Caco-2 (cell line): Measurements from ENCODE around the gene MED25. TPM values are rescaled to one million over a fixed set of nuclear protein-coding genes. Genes with fewer than 3 reads are reported as not detected.

ENCODE experiments used
- BruUV-seq: library from RNA; stranded (reverse); fragments of 400-500 nt; replicated peaks from 2 replicates; lab custom pipeline; 2021; lab: Mats Ljungman, UMichigan
- CTCF ChIA-PET: fragments of 300-600 bp; sonication (Branson Sonifier 250); formaldehyde crosslinking; loops from one replicate; lab custom pipeline; 2022; ENCODE audit warnings: antibody characterized with exemption; lab: Charles Lee
- POLR2A ChIA-PET: fragments of 300-600 bp; sonication (Branson Sonifier 250); formaldehyde crosslinking; loops from one replicate; lab custom pipeline; 2022; ENCODE audit warnings: antibody characterized with exemption; lab: Charles Lee
- DNase-seq, 2 experiments: peaks; one replicate each; pipeline versions ENCODE4 v3.0.0 to v3.0.0-alpha.2; 2020 to 2022
- H3K27me3 ChIP-seq: replicated peaks from 2 replicates; pipeline ENCODE4 v1.6.0; 2011; ENCODE audit warnings: low read length; ENCODE audit not compliant: control insufficient read depth, insufficient read depth
- H3K36me3 ChIP-seq: 2 replicates; pipeline ENCODE4 v1.5.1; 2011; ENCODE audit warnings: low read length; ENCODE audit not compliant: control insufficient read depth, insufficient read depth
- H3K4me1 ChIP-seq: fragments of 250-450 bp; sonication (Bioruptor Pico); 2 replicates; pipeline ENCODE4 v1.5.1; 2020; ENCODE audit warnings: mild to moderate bottlenecking
- H3K4me3 ChIP-seq: 2 replicates; pipeline ENCODE4 v1.5.1; 2011; ENCODE audit warnings: low read depth, mild to moderate bottlenecking, control low read depth, low read length
- H3K9me3 ChIP-seq: fragments of 250-450 bp; sonication (Bioruptor Pico); 2 replicates; pipeline ENCODE4 v1.5.1; 2020; ENCODE audit warnings: mild to moderate bottlenecking, moderate library complexity
- H3K27ac Mint-ChIP-seq: one replicate; pipeline ENCODE4 v1.8.0; 2022; ENCODE audit warnings: mixed read lengths; ENCODE audit not compliant: unreplicated experiment
- H3K27me3 Mint-ChIP-seq: one replicate; pipeline ENCODE4 v1.8.0; 2022; ENCODE audit warnings: mixed read lengths; ENCODE audit not compliant: insufficient read depth, unreplicated experiment
- H3K36me3 Mint-ChIP-seq: one replicate; pipeline ENCODE4 v1.8.0; 2022; ENCODE audit warnings: mild to moderate bottlenecking, mixed read lengths; ENCODE audit not compliant: insufficient read depth, unreplicated experiment
- H3K4me1 Mint-ChIP-seq: one replicate; pipeline ENCODE4 v1.8.0; 2022; ENCODE audit warnings: low read depth, mixed read lengths; ENCODE audit not compliant: unreplicated experiment
- H3K4me3 Mint-ChIP-seq: one replicate; pipeline ENCODE4 v1.8.0; 2022; ENCODE audit warnings: mild to moderate bottlenecking, moderate library complexity, mixed read lengths; ENCODE audit not compliant: unreplicated experiment
- H3K9me3 Mint-ChIP-seq: one replicate; pipeline ENCODE4 v1.8.0; 2022; ENCODE audit warnings: mixed read lengths; ENCODE audit not compliant: unreplicated experiment
- intact Hi-C: fragments of 100-400 bp; cut with micrococcal nuclease; formaldehyde crosslinking; loops from one replicate; pipeline ENCODE4 v1.10.0; 2022; ENCODE audit not compliant: unreplicated experiment
- total RNA-seq: library from RNA; stranded (reverse); gene quantifications from 2 replicates; pipeline ENCODE4 v1.2.3, GENCODE V29; 2022
- TF ChIP-seq, protein P1 (sequence below), 2 experiments: fragments of 200-600 bp in 1 of 2; IDR thresholded peaks; 1 replicate in 1 of 2; 2 replicates in 1 of 2; pipeline versions ENCODE4 v1.5.1 to v1.8.0; 2011 to 2022; ENCODE audit warnings: antibody characterized with exemption in 1 of 2, control low read depth in 1 of 2, inconsistent platforms in 1 of 2, low read depth in 1 of 2, low read length in 1 of 2, mild to moderate bottlenecking in 1 of 2, moderate library complexity in 1 of 2; ENCODE audit not compliant: insufficient read depth in 1 of 2, severe bottlenecking in 1 of 2, unreplicated experiment in 1 of 2

The MED25 gene
- total RNA-seq, 1 experiment from 2014 or later = 102 TPM

DNA sequence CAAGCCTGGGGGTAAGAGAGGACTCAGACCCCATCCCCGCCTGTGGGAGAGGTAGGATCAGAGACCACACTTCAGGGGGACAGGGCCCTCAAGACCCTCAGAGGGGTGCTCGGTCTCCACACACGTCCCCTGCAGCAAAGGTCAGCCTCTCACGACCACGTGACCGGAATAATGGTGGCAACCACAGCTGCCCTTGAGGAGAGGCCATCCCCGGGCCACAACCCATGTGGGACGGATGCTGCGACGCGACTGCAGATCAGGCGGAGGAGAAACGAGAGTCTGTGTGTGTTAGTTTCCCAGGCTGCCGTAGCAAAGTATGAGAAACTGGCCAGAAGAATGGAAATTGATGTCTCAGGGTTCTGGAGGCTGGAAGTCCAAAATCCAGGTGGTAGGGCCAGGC is 8.9 kb downstream of the MED25 start:
- Mint-ChIP-seq H3K36me3 (peaks cover 38% of the 10 kb centered on the region), H3K4me1 (no peaks in the 10 kb centered on the region), H3K9me3 (no peaks in the 10 kb centered on the region), H3K4me3 (no peak overlapping the region), H3K27ac (no peak overlapping the region), H3K27me3 (no peaks in the 10 kb centered on the region)
- Histone ChIP-seq H3K4me3 (no peak overlapping the region), H3K9me3 (no peaks in the 10 kb centered on the region), H3K27me3 (no peaks in the 10 kb centered on the region), H3K4me1 (no peaks in the 10 kb centered on the region), H3K36me3 (no peaks in the 10 kb centered on the region; the same call in none of the 2 replicates)
- BruUV-seq = no TSS peak
- DNase-seq = no peak
- intact Hi-C loops = no loop called here
- POLR2A ChIA-PET = no interaction called here
- CTCF ChIA-PET = no interaction called here
- TF ChIP-seq, protein P1, sequence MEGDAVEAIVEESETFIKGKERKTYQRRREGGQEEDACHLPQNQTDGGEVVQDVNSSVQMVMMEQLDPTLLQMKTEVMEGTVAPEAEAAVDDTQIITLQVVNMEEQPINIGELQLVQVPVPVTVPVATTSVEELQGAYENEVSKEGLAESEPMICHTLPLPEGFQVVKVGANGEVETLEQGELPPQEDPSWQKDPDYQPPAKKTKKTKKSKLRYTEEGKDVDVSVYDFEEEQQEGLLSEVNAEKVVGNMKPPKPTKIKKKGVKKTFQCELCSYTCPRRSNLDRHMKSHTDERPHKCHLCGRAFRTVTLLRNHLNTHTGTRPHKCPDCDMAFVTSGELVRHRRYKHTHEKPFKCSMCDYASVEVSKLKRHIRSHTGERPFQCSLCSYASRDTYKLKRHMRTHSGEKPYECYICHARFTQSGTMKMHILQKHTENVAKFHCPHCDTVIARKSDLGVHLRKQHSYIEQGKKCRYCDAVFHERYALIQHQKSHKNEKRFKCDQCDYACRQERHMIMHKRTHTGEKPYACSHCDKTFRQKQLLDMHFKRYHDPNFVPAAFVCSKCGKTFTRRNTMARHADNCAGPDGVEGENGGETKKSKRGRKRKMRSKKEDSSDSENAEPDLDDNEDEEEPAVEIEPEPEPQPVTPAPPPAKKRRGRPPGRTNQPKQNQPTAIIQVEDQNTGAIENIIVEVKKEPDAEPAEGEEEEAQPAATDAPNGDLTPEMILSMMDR (IDR thresholded peaks at IDR 0.05; ENCODE audit: insufficient read depth in 1 of 2, low read depth in 1 of 2, low read length in 1 of 2, severe bottlenecking in 1 of 2, unreplicated experiment in 1 of 2) = no peak

DNA sequence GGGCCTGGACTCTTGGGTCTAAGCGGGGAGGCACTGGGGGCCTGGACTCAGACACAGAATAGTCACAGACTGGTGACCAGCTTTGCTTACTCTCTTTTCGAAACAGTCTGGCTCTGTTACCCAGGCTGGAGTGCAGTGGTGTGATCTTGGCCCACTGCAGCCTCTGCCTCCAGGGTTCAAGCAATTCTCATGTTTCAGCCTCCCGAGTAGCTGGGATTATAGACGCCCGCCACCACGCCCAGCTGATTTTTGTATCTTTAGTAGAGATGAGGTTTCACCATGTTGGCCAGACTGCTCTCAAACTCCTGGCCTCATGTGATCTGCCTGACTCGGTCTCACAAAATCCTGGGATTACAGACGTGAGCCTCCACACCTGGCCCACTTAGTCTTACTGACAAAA is 11.1 kb downstream of the MED25 start:
- Mint-ChIP-seq H3K27ac (no peak overlapping the region), H3K4me3 (no peak overlapping the region), H3K4me1 (no peaks in the 10 kb centered on the region), H3K27me3 (no peaks in the 10 kb centered on the region), H3K36me3 (peaks cover 33% of the 10 kb centered on the region), H3K9me3 (no peaks in the 10 kb centered on the region)
- POLR2A ChIA-PET = no interaction called here
- Histone ChIP-seq H3K4me1 (no peaks in the 10 kb centered on the region), H3K27me3 (no peaks in the 10 kb centered on the region), H3K9me3 (no peaks in the 10 kb centered on the region), H3K36me3 (peaks cover 2% of the 10 kb centered on the region), H3K4me3 (no peak overlapping the region)
- intact Hi-C loops = no loop called here
- CTCF ChIA-PET = no interaction called here
- TF ChIP-seq, protein P1 (IDR thresholded peaks at IDR 0.05; ENCODE audit: insufficient read depth in 1 of 2, low read depth in 1 of 2, low read length in 1 of 2, severe bottlenecking in 1 of 2, unreplicated experiment in 1 of 2) = no peak
- BruUV-seq = no TSS peak
- DNase-seq = no peak

DNA sequence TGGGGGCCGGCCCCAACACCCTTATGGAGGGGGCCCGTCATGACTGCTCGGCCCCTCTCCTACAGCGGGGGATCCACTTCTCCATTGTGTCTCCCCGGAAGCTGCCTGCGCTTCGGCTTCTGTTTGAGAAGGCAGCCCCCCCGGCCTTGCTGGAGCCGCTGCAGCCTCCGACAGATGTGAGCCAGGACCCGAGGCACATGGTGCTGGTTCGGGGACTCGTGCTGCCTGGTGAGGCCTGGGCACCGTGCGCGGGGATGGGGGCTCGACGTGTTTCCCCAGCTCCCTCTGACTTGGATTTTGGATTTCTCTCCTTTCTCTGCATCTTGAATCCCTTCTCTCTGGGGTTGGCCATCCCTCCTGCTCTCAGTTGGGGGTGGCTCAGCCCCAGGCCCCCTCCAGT is 11.6 kb downstream of the MED25 start:
- DNase-seq = no peak
- H3K36me3 ChIP-seq = peaks cover 2% of the 10 kb centered on the region
- Mint-ChIP-seq H3K27me3 (no peaks in the 10 kb centered on the region), H3K36me3 (peaks cover 33% of the 10 kb centered on the region), H3K4me1 (no peaks in the 10 kb centered on the region), H3K27ac (no peak overlapping the region), H3K4me3 (no peak overlapping the region), H3K9me3 (no peaks in the 10 kb centered on the region)
- no peaks in the 10 kb centered on the region for H3K9me3 ChIP-seq
- H3K4me1 ChIP-seq = no peaks in the 10 kb centered on the region
- no TSS peak for BruUV-seq
- H3K27me3 ChIP-seq = no peaks in the 10 kb centered on the region
- no peak overlapping the region for H3K4me3 ChIP-seq
- TF ChIP-seq, protein P1 (IDR thresholded peaks at IDR 0.05; ENCODE audit: insufficient read depth in 1 of 2, low read depth in 1 of 2, low read length in 1 of 2, severe bottlenecking in 1 of 2, unreplicated experiment in 1 of 2) = no peak
- intact Hi-C loops = no loop called here
- POLR2A ChIA-PET = no interaction called here
- CTCF ChIA-PET = no interaction called here
